ENCODE data around the gene HSP90B1. TPM values are rescaled to one million over a fixed set of nuclear protein-coding genes. Genes with fewer than 3 reads are reported as not detected.

The HSP90B1 gene
- total RNA-seq = 427 and 446 TPM in 2 replicates

DNA sequence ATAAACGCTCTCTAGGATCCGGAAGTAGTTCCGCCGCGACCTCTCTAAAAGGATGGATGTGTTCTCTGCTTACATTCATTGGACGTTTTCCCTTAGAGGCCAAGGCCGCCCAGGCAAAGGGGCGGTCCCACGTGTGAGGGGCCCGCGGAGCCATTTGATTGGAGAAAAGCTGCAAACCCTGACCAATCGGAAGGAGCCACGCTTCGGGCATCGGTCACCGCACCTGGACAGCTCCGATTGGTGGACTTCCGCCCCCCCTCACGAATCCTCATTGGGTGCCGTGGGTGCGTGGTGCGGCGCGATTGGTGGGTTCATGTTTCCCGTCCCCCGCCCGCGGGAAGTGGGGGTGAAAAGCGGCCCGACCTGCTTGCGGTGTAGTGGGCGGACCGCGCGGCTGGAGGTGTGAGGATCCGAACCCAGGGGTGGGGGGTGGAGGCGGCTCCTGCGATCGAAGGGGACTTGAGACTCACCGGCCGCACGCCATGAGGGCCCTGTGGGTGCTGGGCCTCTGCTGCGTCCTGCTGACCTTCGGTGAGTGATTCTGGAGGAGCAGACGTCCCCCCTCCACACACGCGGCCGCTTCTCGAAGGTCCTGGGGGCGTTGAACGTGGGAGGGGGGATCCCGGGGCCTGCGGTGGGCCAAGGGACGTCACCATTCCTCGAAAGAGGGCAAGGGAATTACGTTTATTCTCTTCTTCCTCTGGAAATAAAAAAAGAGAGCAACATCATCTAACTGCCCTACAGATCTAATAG lies at the start of gene HSP90B1:
Gene HSP90B1, plus strand, starts transcription at position 377 of the 753 bp plus-strand sequence. Its CDS starts 106 bp downstream, at position 483.
- Mint-ChIP-seq H3K4me3 (peak within 1 kb of the TSS; percentile 91), H3K36me3 (ENCODE audit: low read depth) (peaks cover 40% of the 10 kb centered on the region), H3K9me3 (no peaks in the 10 kb centered on the region), H3K27ac (peak within 1 kb of the TSS; percentile 99), H3K4me1 (ENCODE audit: low read depth) (peaks cover 73% of the 10 kb centered on the region), H3K27me3 (ENCODE audit: insufficient read depth) (peaks cover 6% of the 10 kb centered on the region)
- intact Hi-C loops (cut with micrococcal nuclease) = loop anchor here (1.0 to 5.0 kb wide), 8 partner anchors 22 to 1177 kb away; partner anchors contain the start of genes HCFC2, NFYB, TDG and WASHC4
- peak; percentile 100 for DNase-seq (ENCODE audit: low spot score)

DNA sequence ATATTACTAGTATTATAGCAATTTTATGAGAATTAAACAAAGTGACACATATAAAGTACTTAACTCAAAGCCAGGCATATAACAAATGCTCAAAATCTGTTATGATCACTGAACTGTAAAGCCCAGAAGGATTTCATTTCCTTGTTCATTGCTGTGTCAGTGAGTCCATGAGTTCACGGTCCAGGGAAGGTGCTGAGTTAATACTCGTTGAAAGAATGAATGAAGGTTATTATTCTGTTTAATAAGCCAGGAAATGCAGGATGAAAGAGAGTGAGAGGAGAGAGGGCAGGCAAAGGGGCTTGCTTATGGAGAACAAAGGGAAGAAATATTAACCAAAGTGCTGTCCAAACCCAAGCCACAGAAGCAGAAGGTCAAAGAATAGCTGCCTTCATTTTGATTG lies 48.9 kb upstream of the HSP90B1 start:
- Mint-ChIP-seq H3K27ac (no peak overlapping the region), H3K4me3 (no peak overlapping the region), H3K9me3 (no peaks in the 10 kb centered on the region), H3K27me3 (ENCODE audit: insufficient read depth) (peaks cover 5% of the 10 kb centered on the region), H3K4me1 (ENCODE audit: low read depth) (peaks cover 50% of the 10 kb centered on the region), H3K36me3 (ENCODE audit: low read depth) (no peaks in the 10 kb centered on the region)
- intact Hi-C loops (cut with micrococcal nuclease) = loop anchor here (2.0 kb wide), 1 partner anchor 40 kb away; the partner anchor contains the start of gene NT5DC3
- no peak for DNase-seq (ENCODE audit: low spot score)

- H3K4me3 Mint-ChIP-seq = no peak overlapping the region
These were observed 47.2 kb upstream of the HSP90B1 start for GRCh38 chr12:103882861-103883596.

DNA sequence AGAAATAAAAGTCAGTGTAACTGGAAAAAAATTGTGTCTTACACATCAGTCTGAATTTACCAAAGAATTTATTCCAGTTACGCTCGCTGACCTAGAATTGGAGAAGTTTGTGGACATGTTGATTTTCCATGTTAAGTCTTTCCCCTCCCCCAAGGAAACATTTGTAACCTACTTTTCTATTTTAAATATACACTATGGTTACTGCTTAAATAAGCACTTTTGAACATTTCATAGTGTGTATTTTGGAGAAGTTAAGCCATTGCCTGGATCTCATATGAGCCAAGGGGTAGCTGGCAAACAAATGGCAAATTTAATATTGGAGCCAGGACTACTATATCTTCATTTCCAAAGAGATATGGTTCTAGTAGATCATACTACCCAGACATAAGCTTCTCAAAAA lies 46.3 kb upstream of the HSP90B1 start:
- Mint-ChIP-seq H3K9me3 (no peaks in the 10 kb centered on the region), H3K4me1 (ENCODE audit: low read depth) (peaks cover 52% of the 10 kb centered on the region), H3K4me3 (no peak overlapping the region), H3K27ac (no peak overlapping the region), H3K36me3 (ENCODE audit: low read depth) (no peaks in the 10 kb centered on the region), H3K27me3 (ENCODE audit: insufficient read depth) (peaks cover 5% of the 10 kb centered on the region)
- intact Hi-C loops (cut with micrococcal nuclease) = loop anchor here (1.0 kb wide), 4 partner anchors 41 to 225 kb away; a partner anchor contains a TSS
- no peak for DNase-seq (ENCODE audit: low spot score)

More at GRCh38 chr12:103882861-103883596, 47.2 kb upstream of the HSP90B1 start:
- Mint-ChIP-seq H3K27ac (no peak overlapping the region), H3K36me3 (ENCODE audit: low read depth) (no peaks in the 10 kb centered on the region), H3K27me3 (ENCODE audit: insufficient read depth) (peaks cover 5% of the 10 kb centered on the region), H3K4me1 (ENCODE audit: low read depth) (peaks cover 53% of the 10 kb centered on the region), H3K9me3 (no peaks in the 10 kb centered on the region)
- DNase-seq (ENCODE audit: low spot score) = no peak
- intact Hi-C loops (cut with micrococcal nuclease) = no loop called here

GRCh38 chr12:103884316-103884715 lies 45.9 kb upstream of the HSP90B1 start:
- intact Hi-C loops (cut with micrococcal nuclease) = loop anchor here (1.0 kb wide), 4 partner anchors 41 to 225 kb away; a partner anchor contains a TSS
- Mint-ChIP-seq H3K27ac (no peak overlapping the region), H3K36me3 (ENCODE audit: low read depth) (no peaks in the 10 kb centered on the region), H3K4me3 (no peak overlapping the region), H3K9me3 (no peaks in the 10 kb centered on the region), H3K4me1 (ENCODE audit: low read depth) (peaks cover 48% of the 10 kb centered on the region), H3K27me3 (ENCODE audit: insufficient read depth) (peaks cover 3% of the 10 kb centered on the region)
- DNase-seq (ENCODE audit: low spot score) = no peak

DNA sequence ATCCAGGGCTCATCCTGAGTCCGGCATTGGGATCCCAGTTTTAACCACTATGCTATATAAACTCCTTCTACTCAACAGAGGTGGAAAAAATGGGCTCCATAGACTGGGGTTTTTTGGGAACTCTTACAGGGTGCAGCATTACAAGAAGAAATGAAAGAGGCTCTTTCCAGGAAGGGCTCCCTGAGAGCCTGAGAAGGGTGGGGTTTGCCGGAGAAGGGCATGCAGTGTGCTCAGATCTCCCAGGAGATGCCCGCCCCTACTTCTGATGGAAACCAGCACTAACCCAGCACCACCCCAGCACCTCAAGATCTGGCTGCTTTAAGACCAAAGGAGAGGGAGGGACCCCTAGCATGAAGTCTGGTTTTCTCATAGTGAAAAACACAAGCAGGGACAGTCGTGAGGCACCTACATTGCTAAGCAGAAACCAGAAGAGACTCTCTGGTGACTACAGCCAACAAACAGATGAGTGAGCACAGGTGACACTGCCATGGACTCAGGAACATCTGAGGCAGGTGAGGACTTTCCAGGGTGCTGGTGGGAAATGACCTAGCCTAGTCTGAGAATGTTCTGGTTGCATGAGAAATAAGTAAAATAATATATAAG lies 43.9 kb upstream of the HSP90B1 start:
- Mint-ChIP-seq H3K27ac (no peak overlapping the region), H3K27me3 (ENCODE audit: insufficient read depth) (no peaks in the 10 kb centered on the region), H3K9me3 (no peaks in the 10 kb centered on the region), H3K36me3 (ENCODE audit: low read depth) (no peaks in the 10 kb centered on the region), H3K4me1 (ENCODE audit: low read depth) (peaks cover 28% of the 10 kb centered on the region), H3K4me3 (no peak overlapping the region)
- intact Hi-C loops (cut with micrococcal nuclease) = no loop called here
- no peak for DNase-seq (ENCODE audit: low spot score)

DNA sequence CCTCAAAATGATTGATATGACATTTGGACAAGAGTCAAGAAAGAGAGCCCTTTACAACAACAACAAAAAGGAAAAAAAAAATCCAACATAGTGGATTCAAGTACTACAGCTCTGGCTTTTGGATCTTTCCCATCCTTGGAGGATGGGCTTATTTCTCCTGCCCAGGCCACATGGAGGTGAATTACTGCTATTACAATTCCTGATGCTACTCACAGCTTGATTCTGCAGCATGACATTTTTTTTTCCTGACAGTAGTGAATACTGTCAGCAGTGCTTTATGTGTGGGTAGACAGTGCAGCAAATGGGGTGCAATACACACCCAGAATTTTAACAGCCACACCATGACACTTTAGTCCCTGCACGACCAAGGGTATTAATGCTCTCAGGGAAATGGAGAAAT lies 42.5 kb upstream of the HSP90B1 start:
- Mint-ChIP-seq H3K4me3 (no peak overlapping the region), H3K36me3 (ENCODE audit: low read depth) (peaks cover 3% of the 10 kb centered on the region), H3K4me1 (ENCODE audit: low read depth) (peaks cover 21% of the 10 kb centered on the region), H3K27ac (no peak overlapping the region), H3K27me3 (ENCODE audit: insufficient read depth) (no peaks in the 10 kb centered on the region), H3K9me3 (no peaks in the 10 kb centered on the region)
- intact Hi-C loops (cut with micrococcal nuclease) = no loop called here
- DNase-seq (ENCODE audit: low spot score) = no peak

- no peaks in the 10 kb centered on the region for H3K36me3 Mint-ChIP-seq (ENCODE audit: low read depth)
- peaks cover 12% of the 10 kb centered on the region for H3K4me1 Mint-ChIP-seq (ENCODE audit: low read depth)
- H3K27ac Mint-ChIP-seq = no peak overlapping the region
- H3K27me3 Mint-ChIP-seq (ENCODE audit: insufficient read depth) = no peaks in the 10 kb centered on the region
- H3K4me3 Mint-ChIP-seq = no peak overlapping the region
- intact Hi-C loops (cut with micrococcal nuclease) = no loop called here
- H3K9me3 Mint-ChIP-seq = no peaks in the 10 kb centered on the region
- no peak for DNase-seq (ENCODE audit: low spot score)
These were observed 32.9 kb upstream of the HSP90B1 start for GRCh38 chr12:103897316-103897715.

DNA sequence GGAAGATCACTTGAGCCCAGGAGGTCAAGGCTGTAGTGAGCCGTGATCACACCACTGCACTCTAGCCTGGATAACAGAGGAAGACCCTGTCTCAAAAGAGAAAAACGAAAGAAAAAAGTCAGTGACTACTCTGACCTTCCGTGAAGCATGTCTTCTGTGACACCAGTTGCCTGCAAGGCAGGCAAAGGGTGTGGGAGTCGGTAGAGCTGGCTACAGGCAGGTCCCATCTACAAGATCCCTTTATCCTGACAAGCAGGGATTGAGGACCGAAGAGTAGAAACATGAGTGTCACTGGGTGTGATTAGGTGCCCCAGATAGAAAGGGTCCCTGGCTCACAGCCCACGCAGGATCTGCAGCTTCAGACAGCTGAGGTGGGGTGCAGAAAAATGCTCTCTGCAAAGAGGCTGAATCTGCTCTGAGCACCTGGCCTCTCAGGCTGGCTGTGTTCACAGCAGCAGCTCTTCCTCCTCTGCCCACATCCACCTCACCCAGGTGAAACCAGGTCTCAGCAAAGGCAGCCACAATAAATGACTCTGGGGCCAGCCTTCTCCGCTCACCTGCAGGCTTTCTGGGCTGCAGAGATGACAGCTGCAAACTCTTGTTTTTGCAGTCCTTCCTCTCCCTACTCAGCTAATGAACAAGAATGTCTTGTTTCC lies 28.6 kb upstream of the HSP90B1 start:
- no peak overlapping the region for H3K27ac Mint-ChIP-seq
- peaks cover 18% of the 10 kb centered on the region for H3K4me1 Mint-ChIP-seq (ENCODE audit: low read depth)
- intact Hi-C loops (cut with micrococcal nuclease) = no loop called here
- no peaks in the 10 kb centered on the region for H3K9me3 Mint-ChIP-seq
- peak overlapping the region; percentile 32 for H3K4me3 Mint-ChIP-seq
- H3K36me3 Mint-ChIP-seq (ENCODE audit: low read depth) = no peaks in the 10 kb centered on the region
- H3K27me3 Mint-ChIP-seq (ENCODE audit: insufficient read depth) = no peaks in the 10 kb centered on the region
- DNase-seq (ENCODE audit: low spot score) = no peak

- H3K27me3 Mint-ChIP-seq (ENCODE audit: insufficient read depth) = no peaks in the 10 kb centered on the region
- no peaks in the 10 kb centered on the region for H3K36me3 Mint-ChIP-seq (ENCODE audit: low read depth)
- no peak for DNase-seq (ENCODE audit: low spot score)
- no peak overlapping the region for H3K27ac Mint-ChIP-seq
- H3K9me3 Mint-ChIP-seq = no peaks in the 10 kb centered on the region
- intact Hi-C loops (cut with micrococcal nuclease) = no loop called here
- no peak overlapping the region for H3K4me3 Mint-ChIP-seq
- peaks cover 25% of the 10 kb centered on the region for H3K4me1 Mint-ChIP-seq (ENCODE audit: low read depth)
These were observed 26.2 kb upstream of the HSP90B1 start for GRCh38 chr12:103903993-103904392.

DNA sequence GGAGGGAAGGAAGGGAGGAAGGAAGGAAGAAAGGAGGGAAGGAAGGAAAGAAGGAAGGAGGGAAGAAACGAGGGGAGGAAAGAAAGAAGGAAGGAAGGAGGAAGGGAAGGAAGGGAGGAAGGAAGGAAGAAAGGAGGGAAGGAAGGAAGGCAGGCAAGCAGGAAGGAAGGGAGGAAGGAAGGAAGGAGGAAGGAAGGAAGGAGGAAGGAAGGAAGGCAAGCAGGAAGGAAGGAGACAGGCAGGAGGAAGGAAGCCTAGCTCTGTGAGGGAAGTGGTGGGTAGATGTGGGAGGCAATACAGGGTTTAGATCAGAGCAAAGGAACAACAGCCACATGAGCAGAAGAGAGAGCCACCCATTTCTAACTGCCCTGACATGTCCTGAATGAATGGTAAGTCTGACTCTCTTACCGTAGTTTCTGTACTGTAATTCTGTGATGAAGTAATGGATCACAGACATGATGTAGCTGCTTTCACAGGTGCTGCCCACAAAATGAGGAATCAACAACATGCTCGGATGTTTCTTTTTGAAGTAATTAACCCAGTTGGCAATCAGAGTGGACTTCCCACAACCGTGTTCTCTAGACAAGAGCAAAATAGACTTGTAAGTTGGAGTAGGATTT lies 24.4 kb upstream of the HSP90B1 start:
- Mint-ChIP-seq H3K9me3 (no peaks in the 10 kb centered on the region), H3K27ac (peak overlapping the region; percentile 22), H3K27me3 (ENCODE audit: insufficient read depth) (no peaks in the 10 kb centered on the region), H3K4me3 (no peak overlapping the region), H3K4me1 (ENCODE audit: low read depth) (peaks cover 27% of the 10 kb centered on the region), H3K36me3 (ENCODE audit: low read depth) (no peaks in the 10 kb centered on the region)
- intact Hi-C loops (cut with micrococcal nuclease) = no loop called here
- no peak for DNase-seq (ENCODE audit: low spot score)

- Mint-ChIP-seq H3K36me3 (ENCODE audit: low read depth) (no peaks in the 10 kb centered on the region), H3K4me3 (no peak overlapping the region), H3K9me3 (no peaks in the 10 kb centered on the region), H3K27ac (no peak overlapping the region), H3K27me3 (ENCODE audit: insufficient read depth) (peaks cover 2% of the 10 kb centered on the region), H3K4me1 (ENCODE audit: low read depth) (peaks cover 15% of the 10 kb centered on the region)
- no peak for DNase-seq (ENCODE audit: low spot score)
- intact Hi-C loops (cut with micrococcal nuclease) = no loop called here
These were observed 22.0 kb upstream of the HSP90B1 start for GRCh38 chr12:103908246-103908541.

Data from activated T-helper 1 cell treated with anti-CD3 and anti-CD28 coated beads, Interleukin-12 subunit alpha, Interleukin-12 subunit beta, Interleukin-2, Interleukin-4 antibody, amounts not matched to agents 30 ng/mL and 10 ng/mL and 1 ng/mL, durations not matched to agents 14 hours and 24 hours and 36 hours (primary cell).